Measurements from ENCODE around the gene PLEKHH3.

The PLEKHH3 gene

GRCh38 chr17:42706732-42707131, 29.9 kb upstream of the PLEKHH3 start:
- no peak for TF ChIP-seq CTCF (IDR thresholded peaks at IDR 0.05; ENCODE audit: control insufficient read depth, insufficient read depth, low read depth, low read length, missing control alignments)
- H3K4me3 ChIP-seq (ENCODE audit: control insufficient read depth, low read depth, low read length) = no peak overlapping the region
- DNase-seq (ENCODE audit: low read depth) = no peak

- no peak for DNase-seq (ENCODE audit: low read depth)
- no peak for TF ChIP-seq CTCF (IDR thresholded peaks at IDR 0.05; ENCODE audit: control insufficient read depth, insufficient read depth, low read depth, low read length, missing control alignments)
- H3K4me3 ChIP-seq (ENCODE audit: control insufficient read depth, low read depth, low read length) = no peak overlapping the region
Measured at GRCh38 chr17:42704837-42705494, 28.2 kb upstream of the PLEKHH3 start.

GRCh38 chr17:42704490-42704836, 27.7 kb upstream of the PLEKHH3 start:
- H3K4me3 ChIP-seq (ENCODE audit: control insufficient read depth, low read depth, low read length) = no peak overlapping the region
- no peak for TF ChIP-seq CTCF (IDR thresholded peaks at IDR 0.05; ENCODE audit: control insufficient read depth, insufficient read depth, low read depth, low read length, missing control alignments)
- DNase-seq (ENCODE audit: low read depth) = no peak

GRCh38 chr17:42702446-42702845, 25.7 kb upstream of the PLEKHH3 start:
- no peak overlapping the region for H3K4me3 ChIP-seq (ENCODE audit: control insufficient read depth, low read depth, low read length)
- no peak for DNase-seq (ENCODE audit: low read depth)
- TF ChIP-seq CTCF (IDR thresholded peaks at IDR 0.05; ENCODE audit: control insufficient read depth, insufficient read depth, low read depth, low read length, missing control alignments) = no peak

GRCh38 chr17:42700586-42701289, 23.9 kb upstream of the PLEKHH3 start:
- H3K4me3 ChIP-seq (ENCODE audit: control insufficient read depth, low read depth, low read length) = no peak overlapping the region
- DNase-seq (ENCODE audit: low read depth) = no peak
- no peak for TF ChIP-seq CTCF (IDR thresholded peaks at IDR 0.05; ENCODE audit: control insufficient read depth, insufficient read depth, low read depth, low read length, missing control alignments)

- no peak overlapping the region for H3K4me3 ChIP-seq (ENCODE audit: control insufficient read depth, low read depth, low read length)
- TF ChIP-seq CTCF (IDR thresholded peaks at IDR 0.05; ENCODE audit: control insufficient read depth, insufficient read depth, low read depth, low read length, missing control alignments) = no peak
- no peak for DNase-seq (ENCODE audit: low read depth)
Measured at GRCh38 chr17:42699415-42699740, 22.6 kb upstream of the PLEKHH3 start.
